ENCODE measurements around the gene MRPL1. TPM values are rescaled to one million over a fixed set of nuclear protein-coding genes. Genes with fewer than 3 reads are reported as not detected.
A peak's percentile ranks its signal among the peaks of the same experiment; 100 is the strongest.
"Not testable (repeated sequence)": the region's sequence is repeated elsewhere in the genome, so short reads cannot be mapped to it uniquely, and the experiment has no call there.

The MRPL1 gene
- total RNA-seq, 2 experiments from 2014 or later: 19.7 to 25.4 TPM

DNA sequence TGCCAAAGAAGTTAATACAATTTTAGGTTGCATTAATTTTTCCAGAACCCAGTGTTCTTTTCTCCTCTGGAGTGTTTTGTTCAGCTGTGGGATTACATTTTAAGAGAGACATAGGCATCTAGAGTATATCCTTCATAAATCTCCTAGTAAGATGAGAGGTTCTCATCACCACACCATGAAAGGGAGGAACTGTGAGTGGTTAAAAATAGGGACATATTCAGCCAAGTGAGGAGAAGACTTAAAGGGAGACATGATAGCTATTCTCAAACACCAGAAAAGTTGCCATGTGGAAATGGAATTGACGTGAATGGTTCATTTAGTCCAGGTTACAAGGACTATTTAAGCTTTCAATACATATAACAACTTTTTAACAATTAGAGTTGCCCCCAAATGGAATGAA lies 6.5 kb upstream of the MRPL1 start:
- POLR2A ChIA-PET: interaction anchor here (1.2 to 10.4 kb wide), 5 partner anchors 14 to 121 kb away, joined by 3 to 611 read pairs (median 4); partner anchors contain the start of gene CNOT6L
- no peak for DNase-seq
- Mint-ChIP-seq H3K36me3 (ENCODE audit: low read depth) (peaks cover 10% of the 10 kb centered on the region), H3K9me3 (no peaks in the 10 kb centered on the region), H3K4me1 (peaks cover 75% of the 10 kb centered on the region), H3K4me3 (no peak overlapping the region), H3K27me3 (no peaks in the 10 kb centered on the region), H3K27ac (peak overlapping the region; percentile 83)
- CTCF ChIA-PET: interaction anchor here (1.1 to 8.7 kb wide), 2 partner anchors 37 to 107 kb away, joined by 3 to 118 read pairs; partner anchors contain the start of gene CNOT6L

DNA sequence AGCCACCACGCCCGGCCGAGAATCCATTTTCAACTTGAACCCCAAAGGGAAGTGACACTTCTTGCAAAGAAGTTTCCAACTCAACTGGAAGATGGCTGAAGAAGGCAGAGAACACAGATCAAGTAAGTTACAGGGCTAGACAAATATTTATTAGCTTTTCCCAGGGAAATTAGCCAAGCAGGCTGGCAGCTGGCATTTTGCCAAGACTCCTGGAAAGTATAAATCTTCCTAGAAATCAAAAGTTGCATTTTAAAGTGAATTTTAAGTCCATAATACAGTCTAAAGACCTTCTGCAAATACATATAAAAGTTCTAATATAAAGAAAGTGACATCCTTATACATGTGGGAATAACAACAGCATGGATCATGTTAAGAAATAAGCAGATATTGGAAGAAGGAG lies 3.4 kb upstream of the MRPL1 start:
- no peak for DNase-seq
- Mint-ChIP-seq H3K4me1 (peaks cover 68% of the 10 kb centered on the region), H3K9me3 (no peaks in the 10 kb centered on the region), H3K27me3 (peaks cover 1% of the 10 kb centered on the region), H3K36me3 (ENCODE audit: low read depth) (peaks cover 14% of the 10 kb centered on the region), H3K4me3 (no peak overlapping the region), H3K27ac (no peak overlapping the region)
- POLR2A ChIA-PET: interaction anchor here (0.7 to 10.4 kb wide), 3 partner anchors 14 to 128 kb away, joined by 3 to 611 read pairs (median 4); partner anchors contain the start of gene CNOT6L
- CTCF ChIA-PET: interaction anchor here (8.7 kb wide), 1 partner anchor 40 kb away, joined by 118 read pairs; the partner anchor contains the start of gene CNOT6L

DNA sequence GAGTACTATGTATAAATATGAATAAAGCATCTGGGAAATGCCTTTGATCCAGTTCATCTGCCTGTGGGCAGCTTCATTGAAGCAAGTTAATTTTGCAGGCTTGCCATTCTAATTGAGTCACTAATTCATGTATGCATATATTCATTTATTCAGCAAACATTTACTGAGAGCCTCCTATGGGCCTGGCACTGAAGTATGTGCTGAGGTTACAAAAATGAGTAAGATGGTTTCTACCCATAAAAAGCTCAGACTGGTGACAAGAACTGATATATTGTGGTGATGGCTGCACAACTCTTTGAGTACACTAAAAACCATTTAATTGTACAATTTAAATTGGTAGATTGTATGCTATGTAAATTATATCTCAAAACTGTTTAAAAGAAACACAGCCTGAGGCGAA lies 1.1 kb upstream of the MRPL1 start:
- ChIA-PET CTCF (interaction anchor here (0.8 to 8.7 kb wide), 9 partner anchors 9 to 242 kb away, joined by 3 to 118 read pairs (median 3); partner anchors contain the start of gene CNOT6L), POLR2A (interaction anchor here (1.0 to 10.4 kb wide), 21 partner anchors 10 to 1559 kb away, joined by 3 to 611 read pairs (median 6); partner anchors contain the start of gene CNOT6L)
- H3K4me3 Mint-ChIP-seq: peak overlapping the region; percentile 96
- no peaks in the 10 kb centered on the region for H3K9me3 Mint-ChIP-seq
- H3K4me1 Mint-ChIP-seq: peaks cover 61% of the 10 kb centered on the region
- peak overlapping the region; percentile 98 for H3K27ac Mint-ChIP-seq
- no peak for DNase-seq
- H3K36me3 Mint-ChIP-seq (ENCODE audit: low read depth): peaks cover 25% of the 10 kb centered on the region
- H3K27me3 Mint-ChIP-seq: peaks cover 1% of the 10 kb centered on the region

DNA sequence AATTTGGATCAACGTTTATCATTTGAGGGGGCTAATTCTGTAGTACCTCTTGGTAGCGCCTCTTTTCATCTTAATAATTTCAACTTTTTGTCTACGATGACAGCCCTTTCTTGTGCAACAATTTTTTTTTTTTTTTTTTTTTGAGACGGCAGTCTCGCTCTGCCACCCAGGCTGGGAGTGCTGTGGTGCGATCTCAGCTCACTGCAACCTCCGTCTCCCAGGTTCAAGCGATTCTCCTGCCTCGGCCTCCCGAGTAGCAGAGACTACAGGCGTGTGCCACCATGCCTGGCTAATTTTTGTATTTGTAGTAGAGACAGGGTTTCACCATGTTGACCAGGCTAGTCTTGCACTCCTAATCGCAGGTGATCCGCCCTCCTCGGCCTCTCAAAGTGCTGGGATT lies 711 bp downstream of the MRPL1 start:
- peak; percentile 24 for DNase-seq
- CTCF ChIA-PET: interaction anchor here (0.7 kb wide), 1 partner anchor 10 kb away, joined by 3 read pairs; no protein-coding TSS in a partner anchor
- H3K9me3 Mint-ChIP-seq, H3K27me3 Mint-ChIP-seq: not testable (repeated sequence)
- POLR2A ChIA-PET: interaction anchor here (0.6 to 10.4 kb wide), 4 partner anchors 11 to 100 kb away, joined by 3 to 611 read pairs (median 76); partner anchors contain the start of gene CNOT6L
- peaks cover 49% of the 10 kb centered on the region for H3K4me1 Mint-ChIP-seq
- H3K27ac Mint-ChIP-seq: peak overlapping the region; percentile 98
- H3K36me3 Mint-ChIP-seq (ENCODE audit: low read depth): peaks cover 30% of the 10 kb centered on the region
- peak overlapping the region; percentile 96 for H3K4me3 Mint-ChIP-seq

DNA sequence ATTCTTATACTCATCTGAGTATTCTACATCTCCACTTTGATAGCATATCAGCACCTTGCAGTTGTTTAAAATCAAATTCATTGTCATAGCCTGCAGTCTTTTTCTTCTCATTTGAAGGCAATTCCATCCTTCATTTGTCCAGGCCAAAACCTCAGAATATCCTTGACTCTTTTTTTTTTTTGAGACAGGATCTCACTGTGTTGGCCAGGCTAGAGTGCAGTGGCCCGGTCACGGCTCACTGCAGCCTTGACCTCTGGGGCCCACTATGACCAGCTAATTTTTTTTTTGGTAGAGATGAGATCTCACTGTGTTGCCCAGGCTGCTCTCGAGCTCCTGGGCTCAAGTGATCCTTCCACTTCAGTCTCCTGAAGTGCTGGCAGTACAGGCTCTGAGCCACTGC lies 2.6 kb downstream of the MRPL1 start:
- H3K9me3 Mint-ChIP-seq: no peaks in the 10 kb centered on the region
- POLR2A ChIA-PET: no interaction called here
- DNase-seq: no peak
- H3K4me1 Mint-ChIP-seq: peaks cover 56% of the 10 kb centered on the region
- H3K27me3 Mint-ChIP-seq: peaks cover 1% of the 10 kb centered on the region
- no peak overlapping the region for H3K27ac Mint-ChIP-seq
- H3K4me3 Mint-ChIP-seq: no peak overlapping the region
- CTCF ChIA-PET: no interaction called here
- H3K36me3 Mint-ChIP-seq (ENCODE audit: low read depth): peaks cover 40% of the 10 kb centered on the region

DNA sequence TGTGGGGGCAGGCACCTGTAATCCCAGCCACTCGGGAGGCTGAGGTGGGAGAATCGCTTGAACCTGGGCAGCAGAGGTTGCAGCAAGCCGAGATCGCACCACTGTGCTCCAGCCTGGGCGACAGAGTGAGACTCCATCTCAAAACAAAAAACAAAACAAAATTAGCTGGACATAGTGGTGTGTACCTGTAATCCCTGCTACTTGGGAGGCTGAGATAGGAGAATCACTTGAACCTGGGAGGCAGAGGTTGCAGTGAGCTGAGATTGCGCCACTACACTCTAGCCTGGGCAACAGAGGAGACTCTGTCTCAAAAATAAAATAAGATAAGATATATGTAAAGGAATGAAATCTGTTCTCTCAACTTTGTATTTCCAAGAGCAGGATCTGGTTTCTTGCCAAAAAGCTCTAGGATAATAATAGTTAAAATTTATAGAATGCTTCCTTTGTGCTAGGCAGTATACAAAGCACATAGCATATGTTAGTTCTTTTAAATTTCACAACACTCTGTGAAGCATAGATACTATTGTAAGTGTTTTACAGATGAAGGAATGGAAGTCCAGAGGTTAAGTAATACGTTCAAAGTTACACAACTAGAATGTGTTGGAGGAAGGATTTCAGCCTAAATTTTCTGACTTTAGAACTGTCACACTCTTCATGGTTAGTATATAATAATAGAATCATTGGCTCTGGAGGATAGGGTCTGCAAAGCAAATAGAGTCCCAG lies 10.3 kb downstream of the MRPL1 start:
- Mint-ChIP-seq H3K4me3 (no peak overlapping the region), H3K36me3 (ENCODE audit: low read depth) (peaks cover 31% of the 10 kb centered on the region), H3K27me3 (no peaks in the 10 kb centered on the region), H3K9me3 (no peaks in the 10 kb centered on the region), H3K4me1 (peaks cover 16% of the 10 kb centered on the region), H3K27ac (no peak overlapping the region)
- DNase-seq: no peak
- ChIA-PET POLR2A (interaction anchor here (1.6 kb wide), 2 partner anchors 11 to 55 kb away, joined by 3 to 5 read pairs; partner anchors contain the start of gene MRPL1), CTCF (interaction anchor here (0.6 kb wide), 1 partner anchor 9 kb away, joined by 3 read pairs; no protein-coding TSS in a partner anchor)

DNA sequence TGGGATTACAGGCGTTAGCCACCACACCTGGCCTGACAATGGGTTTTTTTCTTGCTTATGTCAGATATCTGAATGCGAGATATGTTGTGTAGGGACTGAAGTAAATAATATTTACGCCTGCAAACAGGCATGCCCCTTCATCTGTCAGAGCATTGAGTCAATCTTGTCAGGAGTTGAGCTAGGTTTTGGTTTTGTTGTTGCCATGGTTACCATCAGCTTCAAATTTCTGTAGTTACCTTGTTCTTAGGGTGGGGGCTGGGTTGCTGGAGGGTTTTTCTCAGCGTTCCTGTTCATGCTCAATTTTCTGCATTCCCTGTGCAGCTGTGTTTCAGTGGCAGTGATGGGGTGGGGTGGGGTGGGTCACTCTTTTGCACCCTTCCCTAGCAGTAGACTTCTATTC lies 14.5 kb downstream of the MRPL1 start:
- peaks cover 7% of the 10 kb centered on the region for H3K4me1 Mint-ChIP-seq
- no peaks in the 10 kb centered on the region for H3K9me3 Mint-ChIP-seq
- no peak overlapping the region for H3K4me3 Mint-ChIP-seq
- H3K36me3 Mint-ChIP-seq (ENCODE audit: low read depth): peaks cover 49% of the 10 kb centered on the region
- POLR2A ChIA-PET: interaction anchor here (1.5 kb wide), 1 partner anchor 15 kb away, joined by 3 read pairs; the partner anchor contains the start of gene MRPL1
- H3K27ac Mint-ChIP-seq: no peak overlapping the region
- CTCF ChIA-PET: no interaction called here
- no peak for DNase-seq
- H3K27me3 Mint-ChIP-seq: no peaks in the 10 kb centered on the region

DNA sequence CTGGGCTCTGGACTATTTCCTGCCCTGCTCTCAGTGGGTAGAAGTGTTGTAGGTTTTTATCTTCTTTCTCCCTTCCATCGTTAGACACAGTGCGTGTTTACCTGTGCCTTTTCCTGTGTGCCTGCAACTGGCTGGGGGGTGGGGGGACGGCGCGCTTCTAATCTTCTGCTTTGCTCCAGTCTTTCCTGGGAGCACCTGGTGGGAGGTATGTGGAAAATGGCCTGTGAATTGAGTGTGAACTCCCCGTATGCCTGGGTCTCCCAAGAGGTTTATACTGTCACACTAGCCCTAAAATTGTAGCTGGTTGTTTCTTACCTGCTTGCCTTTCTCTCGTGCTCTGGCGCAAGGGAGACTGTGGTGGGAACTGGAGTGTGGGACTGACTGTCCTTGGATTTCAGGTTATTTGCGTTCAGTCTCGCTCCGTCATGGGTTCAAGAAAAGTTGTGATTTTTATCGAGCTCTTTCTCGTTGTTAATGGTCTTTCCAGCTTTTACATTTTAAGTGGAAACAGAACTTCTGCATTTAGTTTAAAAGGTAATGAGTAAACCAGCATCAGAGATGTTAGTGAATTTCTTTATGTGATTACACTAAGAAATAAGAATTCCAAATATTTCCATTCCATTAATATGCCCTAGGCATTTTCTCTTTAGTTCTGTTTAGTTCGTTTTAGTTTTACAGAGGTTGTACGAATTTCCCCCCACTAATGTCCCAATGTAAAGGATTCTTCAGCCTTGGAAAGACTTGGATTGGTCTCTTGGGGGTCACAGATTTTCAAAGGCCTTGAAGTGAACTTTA lies 15.3 kb downstream of the MRPL1 start:
- H3K9me3 Mint-ChIP-seq: no peaks in the 10 kb centered on the region
- H3K36me3 Mint-ChIP-seq (ENCODE audit: low read depth): peaks cover 52% of the 10 kb centered on the region
- no peaks in the 10 kb centered on the region for H3K27me3 Mint-ChIP-seq
- CTCF ChIA-PET: interaction anchor here (0.6 kb wide), 1 partner anchor 11 kb away, joined by 3 read pairs; no protein-coding TSS in a partner anchor
- no peak overlapping the region for H3K4me3 Mint-ChIP-seq
- no peak overlapping the region for H3K27ac Mint-ChIP-seq
- POLR2A ChIA-PET: interaction anchor here (1.5 kb wide), 1 partner anchor 15 kb away, joined by 3 read pairs; the partner anchor contains the start of gene MRPL1
- H3K4me1 Mint-ChIP-seq: peaks cover 7% of the 10 kb centered on the region
- DNase-seq: no peak

DNA sequence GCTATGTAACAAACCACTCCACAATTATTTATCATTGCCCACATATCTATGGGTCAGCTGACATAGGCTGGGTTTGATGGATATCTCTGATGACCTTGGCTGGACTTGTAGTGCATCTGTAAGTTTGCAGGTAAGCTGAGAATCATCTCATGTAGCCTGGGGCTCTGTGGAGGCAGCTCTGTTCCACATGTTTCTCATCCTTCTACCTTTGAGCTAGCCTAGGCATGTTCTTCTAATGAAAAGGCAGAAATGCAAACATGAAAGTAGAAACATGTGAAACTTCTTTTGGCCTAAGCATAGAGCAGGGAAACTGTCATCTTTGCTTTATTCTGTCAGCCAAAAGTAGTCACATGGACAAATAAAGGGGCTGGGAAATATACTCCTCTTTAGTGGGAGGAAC lies 18.2 kb downstream of the MRPL1 start:
- Mint-ChIP-seq H3K4me1 (peaks cover 7% of the 10 kb centered on the region), H3K27me3 (no peaks in the 10 kb centered on the region)

DNA sequence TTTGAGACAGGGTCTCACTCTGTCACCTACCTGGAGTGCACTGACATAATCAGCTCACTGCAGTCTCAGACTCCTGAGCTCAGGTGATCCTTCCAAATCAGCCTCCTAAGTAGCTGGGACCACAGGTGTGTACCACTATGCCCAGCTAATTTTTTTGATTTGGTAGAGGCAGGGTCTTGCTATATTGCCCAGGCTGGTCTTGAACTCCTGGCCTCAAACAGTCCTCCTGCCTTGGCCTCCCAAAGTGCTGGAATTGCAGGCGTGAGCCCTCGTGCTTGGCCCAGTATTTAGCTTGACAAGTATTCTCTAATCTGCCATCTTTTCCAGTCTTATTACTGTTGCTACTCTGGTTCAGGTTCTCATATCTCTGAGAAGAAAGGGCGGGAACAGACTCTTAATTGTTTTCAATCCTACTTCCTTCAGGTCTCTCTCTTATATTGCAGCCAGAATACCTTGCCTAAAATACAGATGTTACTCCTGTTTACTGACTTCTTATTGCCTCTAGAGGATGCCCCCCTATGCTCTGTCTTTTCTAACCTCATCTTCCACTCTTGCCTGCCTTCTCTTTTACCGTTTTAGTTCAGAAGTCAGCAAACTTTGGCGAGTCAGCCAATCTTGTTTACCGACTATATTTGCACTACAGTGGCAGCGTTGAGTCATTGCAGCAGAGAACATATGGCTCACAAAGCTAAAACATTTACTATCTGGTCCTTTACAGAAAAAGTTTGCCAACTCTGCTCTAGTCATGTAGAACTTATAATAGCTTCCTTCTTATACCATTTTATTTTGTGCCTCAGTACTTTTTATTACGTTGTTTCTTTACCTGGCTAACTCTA lies 19.0 kb downstream of the MRPL1 start:
- DNase-seq: no peak
- H3K4me1 Mint-ChIP-seq: peaks cover 7% of the 10 kb centered on the region
- ChIA-PET CTCF (interaction anchor here (1.1 kb wide), 1 partner anchor 15 kb away, joined by 3 read pairs; no protein-coding TSS in a partner anchor), POLR2A (interaction anchor here (0.8 to 1.4 kb wide), 3 partner anchors 14 to 62 kb away, joined by 3 read pairs; partner anchors contain the start of gene MRPL1)
- H3K27me3 Mint-ChIP-seq: no peaks in the 10 kb centered on the region
- H3K4me3 Mint-ChIP-seq: no peak overlapping the region
- no peaks in the 10 kb centered on the region for H3K9me3 Mint-ChIP-seq
- H3K27ac Mint-ChIP-seq: no peak overlapping the region
- H3K36me3 Mint-ChIP-seq (ENCODE audit: low read depth): peaks cover 57% of the 10 kb centered on the region

More for the DNA sequence above, 18.2 kb downstream of the MRPL1 start:
- no peak overlapping the region for H3K4me3 Mint-ChIP-seq
- DNase-seq: no peak
- H3K9me3 Mint-ChIP-seq: no peaks in the 10 kb centered on the region
- ChIA-PET POLR2A (interaction anchor here (0.8 to 1.1 kb wide), 2 partner anchors 15 to 18 kb away, joined by 3 read pairs; partner anchors contain the start of gene MRPL1), CTCF (no interaction called here)
- H3K36me3 Mint-ChIP-seq (ENCODE audit: low read depth): peaks cover 54% of the 10 kb centered on the region
- no peak overlapping the region for H3K27ac Mint-ChIP-seq

DNA sequence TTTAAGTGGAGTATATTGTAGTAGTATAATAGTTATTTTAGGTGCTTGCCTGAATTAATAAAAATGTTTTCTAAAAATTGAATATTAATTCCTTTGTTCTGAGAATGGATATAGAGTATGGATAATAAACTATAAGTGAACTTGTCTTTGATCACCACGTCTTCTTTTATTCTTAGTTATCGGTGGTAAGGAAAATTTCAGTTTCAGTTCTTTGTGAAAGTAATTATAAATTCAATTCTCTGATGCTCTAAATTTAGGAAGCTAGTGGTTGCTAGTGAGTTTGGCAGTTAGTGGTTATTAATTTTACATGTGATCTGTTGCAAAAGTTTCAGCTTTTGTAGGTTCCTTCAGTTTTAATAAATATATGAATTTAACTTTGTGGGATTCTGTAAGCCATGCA lies 30.8 kb downstream of the MRPL1 start:
- H3K27me3 Mint-ChIP-seq: no peaks in the 10 kb centered on the region
- CTCF ChIA-PET: no interaction called here
- H3K36me3 Mint-ChIP-seq (ENCODE audit: low read depth): peaks cover 53% of the 10 kb centered on the region
- no peak for DNase-seq
- H3K9me3 Mint-ChIP-seq: no peaks in the 10 kb centered on the region
- no peak overlapping the region for H3K27ac Mint-ChIP-seq
- no peak overlapping the region for H3K4me3 Mint-ChIP-seq
- peaks cover 18% of the 10 kb centered on the region for H3K4me1 Mint-ChIP-seq
- POLR2A ChIA-PET: interaction anchor here (1.4 kb wide), 1 partner anchor 31 kb away, joined by 6 read pairs; the partner anchor contains the start of gene MRPL1

DNA sequence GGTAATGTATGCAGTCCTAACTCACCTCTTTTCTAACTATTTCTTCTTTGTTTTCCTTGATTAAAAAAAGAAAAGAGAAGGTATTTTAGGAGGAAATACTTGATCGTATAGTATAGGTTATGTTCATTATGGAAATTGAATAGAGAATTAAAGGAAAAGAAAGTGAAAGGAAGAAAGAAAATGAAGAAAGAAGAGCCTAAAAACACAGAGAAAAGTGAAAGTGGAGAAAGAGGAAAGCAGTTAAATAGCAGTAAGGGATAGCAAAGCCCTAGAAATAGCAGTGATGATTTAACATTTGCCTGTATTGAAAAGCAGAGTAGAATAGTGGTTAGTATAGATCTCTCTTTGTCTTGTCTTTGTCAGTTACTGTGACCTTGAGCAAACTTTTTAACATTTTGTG lies 37.0 kb downstream of the MRPL1 start:
- Mint-ChIP-seq H3K36me3 (ENCODE audit: low read depth) (peaks cover 43% of the 10 kb centered on the region), H3K9me3 (no peaks in the 10 kb centered on the region), H3K27me3 (no peaks in the 10 kb centered on the region), H3K4me3 (no peak overlapping the region), H3K4me1 (peaks cover 14% of the 10 kb centered on the region), H3K27ac (no peak overlapping the region)
- POLR2A ChIA-PET: no interaction called here
- no peak for DNase-seq
- CTCF ChIA-PET: no interaction called here
